HCT116 (cell line): Measurements from ENCODE around the gene GRAMD4. TPM values are rescaled to one million over a fixed set of nuclear protein-coding genes. Genes with fewer than 3 reads are reported as not detected.

Experiments
- ATAC-seq: fragments of 200-7000 bp; cut with Tn5 transposase; 2 replicates; pipeline ENCODE4 v1.9.1; 2020; ENCODE audit warnings: mild to moderate bottlenecking, moderate library complexity
- BruUV-seq: library from RNA; stranded (reverse); fragments of 400-500 nt; replicated peaks from 2 replicates; lab custom pipeline; 2021; lab: Mats Ljungman, UMichigan
- CTCF ChIA-PET: fragments of 300-600 bp; sonication (Branson Sonifier 250); formaldehyde crosslinking; loops from one replicate; lab custom pipeline; 2021; ENCODE audit warnings: antibody characterized with exemption; lab: Charles Lee
- POLR2A ChIA-PET: fragments of 300-600, 350-600 bp; sonication (Branson Sonifier 250); formaldehyde crosslinking; loops from one replicate; lab custom pipeline; 2021; ENCODE audit warnings: antibody characterized with exemption; lab: Charles Lee
- RAD21 ChIA-PET, 2 experiments: fragments of 300-600 bp; sonication (Branson Sonifier 250); formaldehyde crosslinking; loops; one replicate each; lab custom pipeline; 2023; ENCODE audit warnings: low total read pairs in 2 of 2; ENCODE audit not compliant: uncharacterized antibody in 2 of 2, unreplicated experiment in 2 of 2, low non-redundant PET in 1 of 2; lab: Charles Lee
- DNase-seq: peaks from one replicate; pipeline ENCODE4 v3.0.0-alpha.2; 2010; ENCODE audit warnings: low read depth, low spot score
- H2AFZ ChIP-seq: fragments of 200-600 bp; shearing (Covaris generic), sonication (generic); 2 replicates; pipeline ENCODE4 v1.6.1; 2017; ENCODE audit warnings: low read depth, mixed run types, mixed read lengths, antibody characterized with exemption, low read length; ENCODE audit not compliant: poor library complexity, severe bottlenecking
- H3K27ac ChIP-seq: 2 replicates; pipeline ENCODE4 v1.5.1; 2012; ENCODE audit warnings: low read depth, low read length
- H3K27me3 ChIP-seq: fragments of 200-600 bp; sonication (generic); 2 replicates; pipeline ENCODE4 v1.6.1; 2016; ENCODE audit warnings: mixed run types, low read length, mixed read lengths; ENCODE audit not compliant: insufficient read depth
- H3K36me3 ChIP-seq, 2 experiments: fragments of 200-500 bp in 1 of 2; fragments of 200-600 bp in 1 of 2; sonication (Bioruptor generic) in 1 of 2; sonication (generic) in 1 of 2; 2 replicates each; pipeline versions ENCODE4 v1.5.1 to v1.6.1; 2014 to 2016; ENCODE audit warnings: low read length in 2 of 2, inconsistent platforms in 1 of 2, mixed read lengths in 1 of 2, mixed run types in 1 of 2; ENCODE audit not compliant: insufficient read depth in 2 of 2, control insufficient read depth in 1 of 2
- H3K4me1 ChIP-seq, 2 experiments: fragments of 200-600 bp in 1 of 2; sonication (generic) in 1 of 2; 2 replicates each; pipeline versions ENCODE4 v1.5.1 to v1.6.1; 2012 to 2017; ENCODE audit warnings: low read length in 2 of 2, inconsistent platforms in 1 of 2, mild to moderate bottlenecking in 1 of 2, mixed read lengths in 1 of 2, mixed run types in 1 of 2, moderate library complexity in 1 of 2; ENCODE audit not compliant: insufficient read depth in 2 of 2, control insufficient read depth in 1 of 2
- H3K4me2 ChIP-seq: fragments of 200-600 bp; sonication (generic); 2 replicates; pipeline ENCODE4 v1.6.1; 2017; ENCODE audit warnings: mixed run types, low read length, mixed read lengths
- H3K4me3 ChIP-seq, 2 experiments: fragments of 200-600 bp in 1 of 2; sonication (generic) in 1 of 2; replicated peaks in 1 of 2; 2 replicates each; pipeline ENCODE4 v1.5.1; 2011 to 2016; ENCODE audit warnings: low read length in 2 of 2, control low read depth in 1 of 2, low read depth in 1 of 2, mild to moderate bottlenecking in 1 of 2, mixed read lengths in 1 of 2, mixed run types in 1 of 2
- H3K79me2 ChIP-seq: fragments of 200-600 bp; sonication (generic); 2 replicates; pipeline ENCODE4 v1.6.1; 2017; ENCODE audit warnings: mild to moderate bottlenecking, mixed run types, low read length, moderate library complexity, mixed read lengths; ENCODE audit not compliant: insufficient read depth
- H3K9ac ChIP-seq: fragments of 200-600 bp; sonication (generic); 2 replicates; pipeline ENCODE4 v1.6.1; 2016; ENCODE audit warnings: low read length, mixed read lengths
- H3K9me2 ChIP-seq: fragments of 200-600 bp; sonication (generic), shearing (Covaris generic); 2 replicates; pipeline ENCODE4 v1.6.1; 2017; ENCODE audit warnings: mixed run types, mild to moderate bottlenecking, moderate library complexity; ENCODE audit not compliant: insufficient read depth
- H3K9me3 ChIP-seq, 2 experiments: fragments of 200-500 bp in 1 of 2; fragments of 200-600 bp in 1 of 2; sonication (Bioruptor generic) in 1 of 2; sonication (generic) in 1 of 2; 2 replicates each; pipeline ENCODE4 v1.6.1; 2014 to 2017; ENCODE audit warnings: low read length in 2 of 2, mixed read lengths in 2 of 2, inconsistent platforms in 1 of 2, low read depth in 1 of 2, mild to moderate bottlenecking in 1 of 2, mixed run types in 1 of 2, moderate library complexity in 1 of 2; ENCODE audit not compliant: control insufficient read depth in 1 of 2, insufficient read depth in 1 of 2
- H4K20me1 ChIP-seq: fragments of 200-600 bp; sonication (generic), shearing (Covaris generic); 2 replicates; pipeline ENCODE4 v1.6.1; 2017; ENCODE audit warnings: mixed run types, mild to moderate bottlenecking, moderate library complexity; ENCODE audit not compliant: insufficient read depth
- CBX3 ChIP-seq: IDR thresholded peaks from 2 replicates; pipeline ENCODE4 v1.6.1; 2012; ENCODE audit warnings: low read depth
- EZH2phosphoT487 ChIP-seq: fragments of 200-600 bp; IDR thresholded peaks from 2 replicates; pipeline ENCODE4 v1.6.1; 2018; ENCODE audit warnings: antibody characterized with exemption, borderline replicate concordance
- FOSL1 ChIP-seq: IDR thresholded peaks from 2 replicates; pipeline ENCODE4 v1.6.1; 2012; ENCODE audit warnings: low read depth
- JUND ChIP-seq: IDR thresholded peaks from 2 replicates; pipeline ENCODE4 v1.6.1; 2012
- POLR2A ChIP-seq: IDR thresholded peaks from 2 replicates; pipeline ENCODE4 v1.7.0; 2011; ENCODE audit warnings: borderline replicate concordance; ENCODE audit not compliant: insufficient read depth, insufficient read length; ENCODE audit errors: extremely low read depth
- POLR2AphosphoS5 ChIP-seq: IDR thresholded peaks from 2 replicates; pipeline ENCODE4 v1.6.1; 2011; ENCODE audit warnings: mild to moderate bottlenecking, low read depth, low read length, moderate library complexity
- RAD21 ChIP-seq: IDR thresholded peaks from 2 replicates; pipeline ENCODE4 v1.6.1; 2012; ENCODE audit warnings: low read depth, mild to moderate bottlenecking
- SIN3A ChIP-seq: IDR thresholded peaks from 2 replicates; pipeline ENCODE4 v1.6.1; 2012; ENCODE audit warnings: low read depth
- SP1 ChIP-seq: IDR thresholded peaks from 2 replicates; pipeline ENCODE4 v1.6.1; 2012; ENCODE audit warnings: low read depth
- ZNF274 ChIP-seq: fragments of 200-500 bp; sonication (Bioruptor generic); IDR thresholded peaks from 2 replicates; pipeline ENCODE4 v1.6.1; 2014; ENCODE audit warnings: mild to moderate bottlenecking, low read depth, low read length, inconsistent platforms
- intact Hi-C: fragments of 100-400 bp; cut with micrococcal nuclease; formaldehyde crosslinking; loops from 2 replicates; pipeline ENCODE4 v1.10.0; 2022
- total RNA-seq: library from RNA; stranded (reverse); gene quantifications from one replicate; pipeline ENCODE4 v1.2.1, GENCODE V29; 2021; ENCODE audit not compliant: unreplicated experiment
- TF ChIP-seq, protein P1 (sequence below): IDR thresholded peaks from 2 replicates; pipeline ENCODE4 v1.6.1; 2012
- TF ChIP-seq, protein P2 (sequence below): IDR thresholded peaks from 2 replicates; pipeline ENCODE4 v1.6.1; 2011; ENCODE audit warnings: mild to moderate bottlenecking, low read length, moderate library complexity; ENCODE audit not compliant: insufficient replicate concordance; ENCODE audit errors: extremely low read depth
- TF ChIP-seq, protein P3 (sequence below): IDR thresholded peaks from 2 replicates; pipeline ENCODE4 v1.6.1; 2012

Gene GRAMD4
- total RNA-seq, 1 experiment from 2014 or later: 25.8 TPM

- Histone ChIP-seq H2AFZ (peak overlapping the region; percentile 74), H3K4me1 (peaks cover 34 to 48% of the 10 kb centered on the region in 2 experiments), H4K20me1 (no peaks in the 10 kb centered on the region), H3K36me3 (no peaks in the 10 kb centered on the region), H3K9me2 (no peaks in the 10 kb centered on the region), H3K9me3 (no peaks in the 10 kb centered on the region; a peak in 1 of 4 replicates), H3K27me3 (no peaks in the 10 kb centered on the region), H3K79me2 (peaks cover 18% of the 10 kb centered on the region; the same call in 1 of the 2 replicates), H3K4me2 (peak overlapping the region; percentile 75), H3K9ac (peak overlapping the region; percentile 47), H3K4me3 (peak overlapping the region in 1 of 2 experiments; percentile 24; a peak in 2 of 4 replicates), H3K27ac (peak overlapping the region; percentile 65)
- peak; percentile 62 for ATAC-seq
- peak; percentile 46 for DNase-seq
- POLR2A ChIA-PET: interaction anchor here (0.8 to 1.5 kb wide), 4 partner anchors 11 to 188 kb away, joined by 3 to 5 read pairs (median 4); partner anchors contain the start of gene TBC1D22A
- BruUV-seq: no TSS peak
- no peak for TF ChIP-seq RAD21
- TF ChIP-seq POLR2A: no peak
- TF ChIP-seq ZNF274: no peak
- TF ChIP-seq POLR2AphosphoS5: peak; percentile 27; the same call in 1 of the 2 replicates
- TF ChIP-seq JUND: peak; percentile 80
- TF ChIP-seq, protein P1, sequence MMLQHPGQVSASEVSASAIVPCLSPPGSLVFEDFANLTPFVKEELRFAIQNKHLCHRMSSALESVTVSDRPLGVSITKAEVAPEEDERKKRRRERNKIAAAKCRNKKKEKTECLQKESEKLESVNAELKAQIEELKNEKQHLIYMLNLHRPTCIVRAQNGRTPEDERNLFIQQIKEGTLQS: no peak
- TF ChIP-seq FOSL1: peak; percentile 79
- 0 out of 2 replicates have a peak, but pooled peaks have one; percentile 45 for TF ChIP-seq CBX3
- TF ChIP-seq, protein P2, sequence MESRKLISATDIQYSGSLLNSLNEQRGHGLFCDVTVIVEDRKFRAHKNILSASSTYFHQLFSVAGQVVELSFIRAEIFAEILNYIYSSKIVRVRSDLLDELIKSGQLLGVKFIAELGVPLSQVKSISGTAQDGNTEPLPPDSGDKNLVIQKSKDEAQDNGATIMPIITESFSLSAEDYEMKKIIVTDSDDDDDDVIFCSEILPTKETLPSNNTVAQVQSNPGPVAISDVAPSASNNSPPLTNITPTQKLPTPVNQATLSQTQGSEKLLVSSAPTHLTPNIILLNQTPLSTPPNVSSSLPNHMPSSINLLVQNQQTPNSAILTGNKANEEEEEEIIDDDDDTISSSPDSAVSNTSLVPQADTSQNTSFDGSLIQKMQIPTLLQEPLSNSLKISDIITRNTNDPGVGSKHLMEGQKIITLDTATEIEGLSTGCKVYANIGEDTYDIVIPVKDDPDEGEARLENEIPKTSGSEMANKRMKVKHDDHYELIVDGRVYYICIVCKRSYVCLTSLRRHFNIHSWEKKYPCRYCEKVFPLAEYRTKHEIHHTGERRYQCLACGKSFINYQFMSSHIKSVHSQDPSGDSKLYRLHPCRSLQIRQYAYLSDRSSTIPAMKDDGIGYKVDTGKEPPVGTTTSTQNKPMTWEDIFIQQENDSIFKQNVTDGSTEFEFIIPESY: no peak
- TF ChIP-seq EZH2phosphoT487: no peak
- no peak for TF ChIP-seq SIN3A
- TF ChIP-seq, protein P3, sequence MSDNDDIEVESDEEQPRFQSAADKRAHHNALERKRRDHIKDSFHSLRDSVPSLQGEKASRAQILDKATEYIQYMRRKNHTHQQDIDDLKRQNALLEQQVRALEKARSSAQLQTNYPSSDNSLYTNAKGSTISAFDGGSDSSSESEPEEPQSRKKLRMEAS: no peak
- TF ChIP-seq SP1: peak; percentile 61
- CTCF ChIA-PET: interaction anchor here (2.1 kb wide), 1 partner anchor 12 kb away, joined by 13 read pairs; no protein-coding TSS in a partner anchor
- RAD21 ChIA-PET: no interaction called here
- intact Hi-C loops: no loop called here
Observed at GRCh38 chr22:46574993-46575910, 44.9 kb upstream of the GRAMD4 start.
